ENCODE data around the gene AGAP1. TPM values are rescaled to one million over a fixed set of nuclear protein-coding genes. Genes with fewer than 3 reads are reported as not detected.

AGAP1 gene
- total RNA-seq, 2 experiments from 2014 or later, result not detected

GRCh38 chr2:235780401-235780800 lies 286.6 kb downstream of the AGAP1 start:
- no TSS peak for BruUV-seq (replicated peaks)
- intact Hi-C loops (cut with micrococcal nuclease; ENCODE audit: unreplicated experiment), result no loop called here
- CTCF ChIA-PET (ENCODE audit: unreplicated experiment), result no interaction called here
- H3K36me3 ChIP-seq (ENCODE audit: insufficient read depth, low read length), result no peaks in the 10 kb centered on the region
- H3K79me2 ChIP-seq (ENCODE audit: insufficient read depth, low read depth, low read length), result no peaks in the 10 kb centered on the region
- no peaks in the 10 kb centered on the region for H3K4me1 ChIP-seq (ENCODE audit: insufficient read depth, low read length, poor library complexity, severe bottlenecking)
- no peak overlapping the region for H3K4me2 ChIP-seq (ENCODE audit: low read length)
- H3K9me2 ChIP-seq (ENCODE audit: insufficient read depth, low read length), result no peaks in the 10 kb centered on the region
- TF ChIP-seq EZH2phosphoT487 (IDR thresholded peaks at IDR 0.05; ENCODE audit: borderline replicate concordance, low read depth, low read length) (no peak), CTCF (conservative IDR thresholded peaks at IDR 0.05; ENCODE audit: low read length) (no peak)
- H3K4me3 ChIP-seq (ENCODE audit: low read depth, low read length, poor library complexity, severe bottlenecking), result no peak overlapping the region
- no peak overlapping the region for H3K27ac ChIP-seq (ENCODE audit: low read depth, low read length, poor library complexity, severe bottlenecking)
- POLR2A ChIA-PET, result no interaction called here
- H3K9me3 ChIP-seq (ENCODE audit: low read length), result no peaks in the 10 kb centered on the region
- H2AFZ ChIP-seq (ENCODE audit: low read length), result no peak overlapping the region
- no peaks in the 10 kb centered on the region for H4K20me1 ChIP-seq (ENCODE audit: insufficient read depth, low read length)
- no peak for DNase-seq (ENCODE audit: low spot score)

- POLR2A ChIA-PET, result interaction anchor here (0.6 kb wide), 1 partner anchor 551 kb away, joined by 3 read pairs; no protein-coding TSS in a partner anchor
- Histone ChIP-seq H3K4me1 (ENCODE audit: insufficient read depth, low read length, poor library complexity, severe bottlenecking) (no peaks in the 10 kb centered on the region), H3K9me2 (ENCODE audit: insufficient read depth, low read length) (no peaks in the 10 kb centered on the region), H3K9me3 (ENCODE audit: low read length) (no peaks in the 10 kb centered on the region), H3K79me2 (ENCODE audit: insufficient read depth, low read depth, low read length) (no peaks in the 10 kb centered on the region), H3K4me3 (ENCODE audit: low read depth, low read length, poor library complexity, severe bottlenecking) (no peak overlapping the region), H4K20me1 (ENCODE audit: insufficient read depth, low read length) (no peaks in the 10 kb centered on the region), H2AFZ (ENCODE audit: low read length) (no peak overlapping the region), H3K27ac (ENCODE audit: low read depth, low read length, poor library complexity, severe bottlenecking) (no peak overlapping the region), H3K36me3 (ENCODE audit: insufficient read depth, low read length) (no peaks in the 10 kb centered on the region), H3K4me2 (ENCODE audit: low read length) (no peak overlapping the region)
- TF ChIP-seq EZH2phosphoT487 (IDR thresholded peaks at IDR 0.05; ENCODE audit: borderline replicate concordance, low read depth, low read length) (no peak), CTCF (conservative IDR thresholded peaks at IDR 0.05; ENCODE audit: low read length) (no peak)
- BruUV-seq (replicated peaks), result no TSS peak
- CTCF ChIA-PET (ENCODE audit: unreplicated experiment), result no interaction called here
- no peak for DNase-seq (ENCODE audit: low spot score)
- intact Hi-C loops (cut with micrococcal nuclease; ENCODE audit: unreplicated experiment), result no loop called here
Measured at GRCh38 chr2:235781775-235782174, 287.9 kb downstream of the AGAP1 start.

GRCh38 chr2:235784788-235785187 lies 290.9 kb downstream of the AGAP1 start:
- Histone ChIP-seq H3K27ac (ENCODE audit: low read depth, low read length, poor library complexity, severe bottlenecking) (no peak overlapping the region), H3K9me3 (ENCODE audit: low read length) (no peaks in the 10 kb centered on the region), H3K36me3 (ENCODE audit: insufficient read depth, low read length) (no peaks in the 10 kb centered on the region), H3K4me2 (ENCODE audit: low read length) (no peak overlapping the region), H4K20me1 (ENCODE audit: insufficient read depth, low read length) (no peaks in the 10 kb centered on the region), H3K4me3 (ENCODE audit: low read depth, low read length, poor library complexity, severe bottlenecking) (no peak overlapping the region), H3K79me2 (ENCODE audit: insufficient read depth, low read depth, low read length) (no peaks in the 10 kb centered on the region), H3K9me2 (ENCODE audit: insufficient read depth, low read length) (no peaks in the 10 kb centered on the region), H3K4me1 (ENCODE audit: insufficient read depth, low read length, poor library complexity, severe bottlenecking) (no peaks in the 10 kb centered on the region), H2AFZ (ENCODE audit: low read length) (no peak overlapping the region)
- no peak for DNase-seq (ENCODE audit: low spot score)
- intact Hi-C loops (cut with micrococcal nuclease; ENCODE audit: unreplicated experiment), result no loop called here
- CTCF ChIA-PET (ENCODE audit: unreplicated experiment), result no interaction called here
- TF ChIP-seq CTCF (conservative IDR thresholded peaks at IDR 0.05; ENCODE audit: low read length) (no peak), EZH2phosphoT487 (IDR thresholded peaks at IDR 0.05; ENCODE audit: borderline replicate concordance, low read depth, low read length) (no peak)
- POLR2A ChIA-PET, result no interaction called here
- no TSS peak for BruUV-seq (replicated peaks)

Data from OCI-LY7 (cell line).